ENCODE data around the gene NUDT8.
"Not testable (repeated sequence)": the region's sequence is repeated elsewhere in the genome, so short reads cannot be mapped to it uniquely, and the experiment has no call there.

DNA sequence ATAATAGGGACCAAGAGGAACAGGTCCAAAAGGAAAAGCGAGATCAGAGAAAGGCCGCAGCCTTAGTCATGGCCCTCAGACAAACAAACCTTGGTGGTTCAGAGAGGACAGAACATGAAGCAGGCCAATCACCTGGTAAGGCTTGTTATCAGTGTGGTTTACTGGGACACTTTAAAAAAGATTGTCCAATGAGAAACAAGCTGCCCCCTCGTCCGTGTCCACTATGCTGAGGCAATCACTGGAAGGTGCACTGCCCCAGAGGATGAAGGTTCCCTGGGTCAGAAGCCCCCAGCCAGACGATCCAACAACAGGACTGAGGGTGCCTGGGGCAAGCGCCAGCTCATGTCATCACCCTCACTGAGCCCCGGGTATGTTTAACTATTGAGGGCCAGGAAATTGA, 6.8 kb downstream of the NUDT8 start:
- TF ChIP-seq, protein P1, sequence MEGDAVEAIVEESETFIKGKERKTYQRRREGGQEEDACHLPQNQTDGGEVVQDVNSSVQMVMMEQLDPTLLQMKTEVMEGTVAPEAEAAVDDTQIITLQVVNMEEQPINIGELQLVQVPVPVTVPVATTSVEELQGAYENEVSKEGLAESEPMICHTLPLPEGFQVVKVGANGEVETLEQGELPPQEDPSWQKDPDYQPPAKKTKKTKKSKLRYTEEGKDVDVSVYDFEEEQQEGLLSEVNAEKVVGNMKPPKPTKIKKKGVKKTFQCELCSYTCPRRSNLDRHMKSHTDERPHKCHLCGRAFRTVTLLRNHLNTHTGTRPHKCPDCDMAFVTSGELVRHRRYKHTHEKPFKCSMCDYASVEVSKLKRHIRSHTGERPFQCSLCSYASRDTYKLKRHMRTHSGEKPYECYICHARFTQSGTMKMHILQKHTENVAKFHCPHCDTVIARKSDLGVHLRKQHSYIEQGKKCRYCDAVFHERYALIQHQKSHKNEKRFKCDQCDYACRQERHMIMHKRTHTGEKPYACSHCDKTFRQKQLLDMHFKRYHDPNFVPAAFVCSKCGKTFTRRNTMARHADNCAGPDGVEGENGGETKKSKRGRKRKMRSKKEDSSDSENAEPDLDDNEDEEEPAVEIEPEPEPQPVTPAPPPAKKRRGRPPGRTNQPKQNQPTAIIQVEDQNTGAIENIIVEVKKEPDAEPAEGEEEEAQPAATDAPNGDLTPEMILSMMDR (IDR thresholded peaks at IDR 0.05), result not testable (repeated sequence)
- TF ChIP-seq EZH2 (IDR thresholded peaks at IDR 0.05; ENCODE audit: borderline replicate concordance, insufficient read depth, low read depth, low read length, poor library complexity, severe bottlenecking), result not testable (repeated sequence)

Data from B cell (primary cell).